Sigmoid colon (tissue), 4 donors: ENCODE measurements around the gene LILRA2.

ENCODE experiments used
- POLR2AphosphoS5 ChIP-seq, 4 donors: sonication (generic); formaldehyde crosslinking; IDR thresholded peaks; one replicate each; pipeline ENCODE4 v1.6.1; 2017; ENCODE audit warnings: antibody characterized with exemption in 4 of 4
- TF ChIP-seq, protein P1 (sequence below), 4 experiments: fragments of 450-650 bp in 3 of 4; fragments of 200-600 bp in 1 of 4; IDR thresholded peaks; one replicate each; pipeline ENCODE4 v1.5.1; 2016 to 2019; ENCODE audit warnings: antibody characterized with exemption in 4 of 4, mild to moderate bottlenecking in 3 of 4, moderate library complexity in 2 of 4

DNA sequence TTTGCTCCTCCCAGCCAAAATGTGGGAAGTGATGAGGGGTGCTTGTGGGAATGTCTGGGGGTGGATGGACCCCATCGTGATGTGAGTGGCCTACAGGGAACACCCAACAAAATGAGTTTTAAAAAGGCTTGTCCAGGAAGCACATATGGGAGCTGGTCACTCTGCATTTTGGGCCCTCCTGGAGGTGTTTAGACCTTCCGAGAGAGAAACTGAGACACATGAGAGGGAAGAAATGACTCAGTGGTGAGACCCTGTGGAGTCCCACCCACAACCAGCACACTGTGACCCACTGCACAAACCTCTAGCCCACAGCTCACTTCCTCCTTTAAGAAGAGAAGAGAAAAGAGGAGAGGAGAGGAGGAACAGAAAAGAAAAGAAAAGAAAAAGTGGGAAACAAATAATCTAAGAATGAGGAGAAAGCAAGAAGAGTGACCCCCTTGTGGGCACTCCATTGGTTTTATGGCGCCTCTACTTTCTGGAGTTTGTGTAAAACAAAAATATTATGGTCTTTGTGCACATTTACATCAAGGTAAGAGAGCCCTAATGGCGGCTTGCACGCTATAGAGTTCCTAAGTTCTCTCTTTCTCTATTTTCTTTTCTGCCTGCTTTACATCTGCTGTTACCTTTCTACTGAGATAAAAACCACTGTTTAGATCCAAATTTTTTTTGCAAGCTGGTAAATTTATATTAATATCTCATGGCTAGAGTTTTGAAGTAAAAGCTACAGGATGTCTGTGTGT lies 43.4 kb downstream of the LILRA2 start:
- no peak for TF ChIP-seq POLR2AphosphoS5 (IDR thresholded peaks at IDR 0.05)
- TF ChIP-seq, protein P1, sequence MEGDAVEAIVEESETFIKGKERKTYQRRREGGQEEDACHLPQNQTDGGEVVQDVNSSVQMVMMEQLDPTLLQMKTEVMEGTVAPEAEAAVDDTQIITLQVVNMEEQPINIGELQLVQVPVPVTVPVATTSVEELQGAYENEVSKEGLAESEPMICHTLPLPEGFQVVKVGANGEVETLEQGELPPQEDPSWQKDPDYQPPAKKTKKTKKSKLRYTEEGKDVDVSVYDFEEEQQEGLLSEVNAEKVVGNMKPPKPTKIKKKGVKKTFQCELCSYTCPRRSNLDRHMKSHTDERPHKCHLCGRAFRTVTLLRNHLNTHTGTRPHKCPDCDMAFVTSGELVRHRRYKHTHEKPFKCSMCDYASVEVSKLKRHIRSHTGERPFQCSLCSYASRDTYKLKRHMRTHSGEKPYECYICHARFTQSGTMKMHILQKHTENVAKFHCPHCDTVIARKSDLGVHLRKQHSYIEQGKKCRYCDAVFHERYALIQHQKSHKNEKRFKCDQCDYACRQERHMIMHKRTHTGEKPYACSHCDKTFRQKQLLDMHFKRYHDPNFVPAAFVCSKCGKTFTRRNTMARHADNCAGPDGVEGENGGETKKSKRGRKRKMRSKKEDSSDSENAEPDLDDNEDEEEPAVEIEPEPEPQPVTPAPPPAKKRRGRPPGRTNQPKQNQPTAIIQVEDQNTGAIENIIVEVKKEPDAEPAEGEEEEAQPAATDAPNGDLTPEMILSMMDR (IDR thresholded peaks at IDR 0.05), result no peak
